Keratinocyte (primary cell): ENCODE data around the gene IMPDH1. TPM values are rescaled to one million over a fixed set of nuclear protein-coding genes. Genes with fewer than 3 reads are reported as not detected.

Experiments
- DNase-seq: peaks from one replicate; pipeline ENCODE4 v3.0.0-alpha.2; 2011; ENCODE audit warnings: low read depth, missing footprints, low spot score
- FAIRE-seq: peaks from 2 replicates; lab custom pipeline; 2011; peaks lifted over from hg19 to GRCh38; lab: Jason Lieb, UNC
- H2AFZ ChIP-seq: 2 replicates; pipeline ENCODE4 v1.6.0; 2012; ENCODE audit warnings: low read length, control low read depth, inconsistent platforms; ENCODE audit not compliant: control insufficient read depth
- H3K27ac ChIP-seq: 2 replicates; pipeline ENCODE4 v1.5.1; 2011; ENCODE audit warnings: low read length; ENCODE audit not compliant: control insufficient read depth, insufficient read depth
- H3K27me3 ChIP-seq: 3 replicates; pipeline ENCODE4 v1.6.0; 2011; ENCODE audit warnings: low read length; ENCODE audit not compliant: control insufficient read depth, insufficient read depth; ENCODE audit errors: extremely low read depth
- H3K36me3 ChIP-seq, 2 experiments: 2 replicates in 1 of 2; 3 replicates in 1 of 2; pipeline ENCODE4 v1.5.1; 2011; ENCODE audit warnings: low read length in 2 of 2, mild to moderate bottlenecking in 1 of 2; ENCODE audit not compliant: control insufficient read depth in 2 of 2, insufficient read depth in 2 of 2; ENCODE audit errors: extremely low read depth in 1 of 2
- H3K4me1 ChIP-seq: 3 replicates; pipeline ENCODE4 v1.5.1; 2011; ENCODE audit warnings: low read length; ENCODE audit not compliant: control insufficient read depth, insufficient read depth; ENCODE audit errors: extremely low read depth
- H3K4me2 ChIP-seq: 3 replicates; pipeline ENCODE4 v1.6.0; 2011; ENCODE audit warnings: low read depth, low read length; ENCODE audit not compliant: control insufficient read depth, insufficient read depth; ENCODE audit errors: extremely low read depth
- H3K4me3 ChIP-seq, 3 experiments: fragments of 200-600 bp in 1 of 3; sonication (generic) in 1 of 3; 2 replicates in 2 of 3; 3 replicates in 1 of 3; pipeline ENCODE4 v1.5.1; 2011 to 2016; ENCODE audit warnings: low read length in 3 of 3, mild to moderate bottlenecking in 3 of 3, control low read depth in 2 of 3, inconsistent platforms in 1 of 3, low read depth in 1 of 3, mixed read lengths in 1 of 3, mixed run types in 1 of 3, moderate library complexity in 1 of 3; ENCODE audit not compliant: control insufficient read depth in 2 of 3, insufficient read depth in 2 of 3; ENCODE audit errors: extremely low read depth in 1 of 3
- H3K79me2 ChIP-seq: 2 replicates; pipeline ENCODE4 v1.6.0; 2012; ENCODE audit warnings: low read length; ENCODE audit not compliant: control insufficient read depth, insufficient read depth
- H3K9ac ChIP-seq: 3 replicates; pipeline ENCODE4 v1.6.0; 2011; ENCODE audit warnings: low read length; ENCODE audit not compliant: control insufficient read depth, insufficient read depth; ENCODE audit errors: extremely low read depth
- H3K9me1 ChIP-seq: 3 replicates; pipeline ENCODE4 v1.6.0; 2011; ENCODE audit warnings: low read length; ENCODE audit not compliant: control insufficient read depth, insufficient read depth; ENCODE audit errors: extremely low read depth
- H3K9me3 ChIP-seq: 2 replicates; pipeline ENCODE4 v1.5.1; 2012; ENCODE audit warnings: low read depth, low read length; ENCODE audit not compliant: control insufficient read depth
- H4K20me1 ChIP-seq: 3 replicates; pipeline ENCODE4 v1.6.0; 2011; ENCODE audit warnings: low read length; ENCODE audit not compliant: control insufficient read depth, insufficient read depth; ENCODE audit errors: extremely low read depth
- CTCF ChIP-seq, 3 experiments: IDR thresholded peaks in 1 of 3; conservative IDR thresholded peaks in 1 of 3; optimal IDR thresholded peaks in 1 of 3; 2 replicates in 2 of 3; 3 replicates in 1 of 3; pipeline versions ENCODE3 to v1.5.1; 2011; ENCODE audit warnings: low read length in 3 of 3, mild to moderate bottlenecking in 3 of 3, moderate library complexity in 2 of 3, control low read depth in 1 of 3, inconsistent platforms in 1 of 3; ENCODE audit not compliant: insufficient read depth in 2 of 3; ENCODE audit errors: extremely low read depth in 1 of 3
- EZH2 ChIP-seq: IDR thresholded peaks from one replicate; pipeline ENCODE4 v1.6.1; 2012; ENCODE audit warnings: inconsistent platforms, mild to moderate bottlenecking, low read length, moderate library complexity
- dilution Hi-C: fragments of 300-500 bp; cut with MboI; formaldehyde crosslinking; loops from one replicate; pipeline ENCODE4 v1.7.0; 2020; ENCODE audit warnings: low sequenced_read_pairs; ENCODE audit not compliant: extremely low pct_ligation_motif_present
- polyA plus RNA-seq, 5 experiments: library from polyadenylated mRNA; depleted of rRNA in 3 of 5; stranded (reverse) in 3 of 5; stranded (forward) in 1 of 5; unstranded in 1 of 5; fragments of >200 nt; gene quantifications; 1 replicate in 1 of 5; 2 replicates in 3 of 5; 3 replicates in 1 of 5; pipeline versions ENCODE4 v1.2.1 to v1.2.3, GENCODE V29; 2011 to 2012; ENCODE audit warnings: missing spikeins in 2 of 5, low read depth in 1 of 5, low replicate concordance in 1 of 5

IMPDH1 gene
- polyA plus RNA-seq, 1 donor (not counting 4 experiments of a cell fraction or from before 2014, with no cell fraction given) = 56.2 TPM

- Histone ChIP-seq H3K4me1 (no peaks in the 10 kb centered on the region), H3K9ac (no peak overlapping the region), H3K4me3 (no peak overlapping the region), H3K4me2 (no peak overlapping the region), H3K36me3 (peaks cover 0 to 11% of the 10 kb centered on the region in 2 experiments), H4K20me1 (no peaks in the 10 kb centered on the region), H3K79me2 (no peaks in the 10 kb centered on the region), H2AFZ (no peak overlapping the region), H3K27me3 (peaks cover 16% of the 10 kb centered on the region), H3K27ac (no peak overlapping the region), H3K9me1 (no peaks in the 10 kb centered on the region), H3K9me3 (no peaks in the 10 kb centered on the region)
- dilution Hi-C loops = no loop called here
- no peak for FAIRE-seq
- TF ChIP-seq EZH2 = no peak
- no peak for TF ChIP-seq CTCF (optimal IDR thresholded peaks at IDR 0.05 in 1 of 3, IDR thresholded peaks at IDR 0.05 in 1 of 3, conservative IDR thresholded peaks at IDR 0.05 in 1 of 3; ENCODE audit: extremely low read depth in 1 of 3, insufficient read depth in 2 of 3, low read length in 3 of 3)
- DNase-seq = no peak
Observed at GRCh38 chr7:128389618-128390329, 20.0 kb downstream of the IMPDH1 start.

- H3K4me3 ChIP-seq = no peak overlapping the region
- no peaks in the 10 kb centered on the region for H3K9me1 ChIP-seq
- no peak overlapping the region for H3K4me2 ChIP-seq
- dilution Hi-C loops = no loop called here
- H3K9ac ChIP-seq = no peak overlapping the region
- no peak overlapping the region for H3K27ac ChIP-seq
- H3K79me2 ChIP-seq = no peaks in the 10 kb centered on the region
- no peak overlapping the region for H2AFZ ChIP-seq
- H3K36me3 ChIP-seq = peaks cover 0 to 7% of the 10 kb centered on the region in 2 experiments
- peaks cover 16% of the 10 kb centered on the region for H3K27me3 ChIP-seq
- H3K4me1 ChIP-seq = no peaks in the 10 kb centered on the region
- FAIRE-seq (no peak), DNase-seq (no peak)
- no peaks in the 10 kb centered on the region for H3K9me3 ChIP-seq
- H4K20me1 ChIP-seq = no peaks in the 10 kb centered on the region
- TF ChIP-seq EZH2 (no peak), CTCF (optimal IDR thresholded peaks at IDR 0.05 in 1 of 3, IDR thresholded peaks at IDR 0.05 in 1 of 3, conservative IDR thresholded peaks at IDR 0.05 in 1 of 3; ENCODE audit: extremely low read depth in 1 of 3, insufficient read depth in 2 of 3, low read length in 3 of 3) (no peak)
Observed at GRCh38 chr7:128389085-128389617, 20.6 kb downstream of the IMPDH1 start.
